Keratinocyte (primary cell): ENCODE results near the gene ANKRD61. TPM values are rescaled to one million over a fixed set of nuclear protein-coding genes. Genes with fewer than 3 reads are reported as not detected.

Experiments
- DNase-seq: peaks from one replicate; pipeline ENCODE4 v3.0.0-alpha.2; 2011; ENCODE audit warnings: low read depth, missing footprints, low spot score
- FAIRE-seq: peaks from 2 replicates; lab custom pipeline; 2011; peaks lifted over from hg19 to GRCh38; lab: Jason Lieb, UNC
- H2AFZ ChIP-seq: 2 replicates; pipeline ENCODE4 v1.6.0; 2012; ENCODE audit warnings: low read length, control low read depth, inconsistent platforms; ENCODE audit not compliant: control insufficient read depth
- H3K27ac ChIP-seq: 2 replicates; pipeline ENCODE4 v1.5.1; 2011; ENCODE audit warnings: low read length; ENCODE audit not compliant: control insufficient read depth, insufficient read depth
- H3K27me3 ChIP-seq: 3 replicates; pipeline ENCODE4 v1.6.0; 2011; ENCODE audit warnings: low read length; ENCODE audit not compliant: control insufficient read depth, insufficient read depth; ENCODE audit errors: extremely low read depth
- H3K36me3 ChIP-seq, 2 experiments: 2 replicates in 1 of 2; 3 replicates in 1 of 2; pipeline ENCODE4 v1.5.1; 2011; ENCODE audit warnings: low read length in 2 of 2, mild to moderate bottlenecking in 1 of 2; ENCODE audit not compliant: control insufficient read depth in 2 of 2, insufficient read depth in 2 of 2; ENCODE audit errors: extremely low read depth in 1 of 2
- H3K4me1 ChIP-seq: 3 replicates; pipeline ENCODE4 v1.5.1; 2011; ENCODE audit warnings: low read length; ENCODE audit not compliant: control insufficient read depth, insufficient read depth; ENCODE audit errors: extremely low read depth
- H3K4me2 ChIP-seq: 3 replicates; pipeline ENCODE4 v1.6.0; 2011; ENCODE audit warnings: low read depth, low read length; ENCODE audit not compliant: control insufficient read depth, insufficient read depth; ENCODE audit errors: extremely low read depth
- H3K4me3 ChIP-seq, 3 experiments: fragments of 200-600 bp in 1 of 3; sonication (generic) in 1 of 3; 2 replicates in 2 of 3; 3 replicates in 1 of 3; pipeline ENCODE4 v1.5.1; 2011 to 2016; ENCODE audit warnings: low read length in 3 of 3, mild to moderate bottlenecking in 3 of 3, control low read depth in 2 of 3, inconsistent platforms in 1 of 3, low read depth in 1 of 3, mixed read lengths in 1 of 3, mixed run types in 1 of 3, moderate library complexity in 1 of 3; ENCODE audit not compliant: control insufficient read depth in 2 of 3, insufficient read depth in 2 of 3; ENCODE audit errors: extremely low read depth in 1 of 3
- H3K79me2 ChIP-seq: 2 replicates; pipeline ENCODE4 v1.6.0; 2012; ENCODE audit warnings: low read length; ENCODE audit not compliant: control insufficient read depth, insufficient read depth
- H3K9ac ChIP-seq: 3 replicates; pipeline ENCODE4 v1.6.0; 2011; ENCODE audit warnings: low read length; ENCODE audit not compliant: control insufficient read depth, insufficient read depth; ENCODE audit errors: extremely low read depth
- H3K9me1 ChIP-seq: 3 replicates; pipeline ENCODE4 v1.6.0; 2011; ENCODE audit warnings: low read length; ENCODE audit not compliant: control insufficient read depth, insufficient read depth; ENCODE audit errors: extremely low read depth
- H3K9me3 ChIP-seq: 2 replicates; pipeline ENCODE4 v1.5.1; 2012; ENCODE audit warnings: low read depth, low read length; ENCODE audit not compliant: control insufficient read depth
- H4K20me1 ChIP-seq: 3 replicates; pipeline ENCODE4 v1.6.0; 2011; ENCODE audit warnings: low read length; ENCODE audit not compliant: control insufficient read depth, insufficient read depth; ENCODE audit errors: extremely low read depth
- CTCF ChIP-seq, 3 experiments: IDR thresholded peaks in 1 of 3; conservative IDR thresholded peaks in 1 of 3; optimal IDR thresholded peaks in 1 of 3; 2 replicates in 2 of 3; 3 replicates in 1 of 3; pipeline versions ENCODE3 to v1.5.1; 2011; ENCODE audit warnings: low read length in 3 of 3, mild to moderate bottlenecking in 3 of 3, moderate library complexity in 2 of 3, control low read depth in 1 of 3, inconsistent platforms in 1 of 3; ENCODE audit not compliant: insufficient read depth in 2 of 3; ENCODE audit errors: extremely low read depth in 1 of 3
- EZH2 ChIP-seq: IDR thresholded peaks from one replicate; pipeline ENCODE4 v1.6.1; 2012; ENCODE audit warnings: inconsistent platforms, mild to moderate bottlenecking, low read length, moderate library complexity
- dilution Hi-C: fragments of 300-500 bp; cut with MboI; formaldehyde crosslinking; loops from one replicate; pipeline ENCODE4 v1.7.0; 2020; ENCODE audit warnings: low sequenced_read_pairs; ENCODE audit not compliant: extremely low pct_ligation_motif_present
- polyA plus RNA-seq, 5 experiments: library from polyadenylated mRNA; depleted of rRNA in 3 of 5; stranded (reverse) in 3 of 5; stranded (forward) in 1 of 5; unstranded in 1 of 5; fragments of >200 nt; gene quantifications; 1 replicate in 1 of 5; 2 replicates in 3 of 5; 3 replicates in 1 of 5; pipeline versions ENCODE4 v1.2.1 to v1.2.3, GENCODE V29; 2011 to 2012; ENCODE audit warnings: missing spikeins in 2 of 5, low read depth in 1 of 5, low replicate concordance in 1 of 5

ANKRD61 gene
- polyA plus RNA-seq, 1 donor (not counting 4 experiments of a cell fraction or from before 2014, with no cell fraction given): 0.22 TPM

GRCh38 chr7:6011541-6011940 lies 19.6 kb upstream of the ANKRD61 start:
- peaks cover 13% of the 10 kb centered on the region for H3K4me1 ChIP-seq
- H3K9ac ChIP-seq: no peak overlapping the region
- H4K20me1 ChIP-seq: no peaks in the 10 kb centered on the region
- no peaks in the 10 kb centered on the region for H3K9me1 ChIP-seq
- peaks cover 5 to 10% of the 10 kb centered on the region in 2 experiments for H3K36me3 ChIP-seq
- FAIRE-seq (no peak), DNase-seq (no peak)
- no peaks in the 10 kb centered on the region for H3K27me3 ChIP-seq
- peaks cover 38% of the 10 kb centered on the region for H3K79me2 ChIP-seq
- H3K9me3 ChIP-seq: no peaks in the 10 kb centered on the region
- TF ChIP-seq CTCF (optimal IDR thresholded peaks at IDR 0.05 in 1 of 3, IDR thresholded peaks at IDR 0.05 in 1 of 3, conservative IDR thresholded peaks at IDR 0.05 in 1 of 3; ENCODE audit: extremely low read depth in 1 of 3, insufficient read depth in 2 of 3, low read length in 3 of 3) (no peak), EZH2 (no peak)
- dilution Hi-C loops: no loop called here
- no peak overlapping the region for H2AFZ ChIP-seq
- H3K27ac ChIP-seq: no peak overlapping the region
- H3K4me2 ChIP-seq: no peak overlapping the region
- no peak overlapping the region for H3K4me3 ChIP-seq

GRCh38 chr7:6012355-6013104 lies 18.6 kb upstream of the ANKRD61 start:
- Histone ChIP-seq H3K27me3 (no peaks in the 10 kb centered on the region), H3K79me2 (peaks cover 34% of the 10 kb centered on the region), H3K9me1 (no peaks in the 10 kb centered on the region), H3K36me3 (peaks cover 8 to 17% of the 10 kb centered on the region in 2 experiments), H2AFZ (no peak overlapping the region), H3K4me2 (no peak overlapping the region), H3K4me3 (no peak overlapping the region), H4K20me1 (no peaks in the 10 kb centered on the region), H3K9ac (no peak overlapping the region), H3K9me3 (no peaks in the 10 kb centered on the region), H3K27ac (no peak overlapping the region), H3K4me1 (peaks cover 13% of the 10 kb centered on the region)
- FAIRE-seq (no peak), DNase-seq (no peak)
- dilution Hi-C loops: no loop called here
- TF ChIP-seq EZH2: no peak
- TF ChIP-seq CTCF (optimal IDR thresholded peaks at IDR 0.05 in 1 of 3, IDR thresholded peaks at IDR 0.05 in 1 of 3, conservative IDR thresholded peaks at IDR 0.05 in 1 of 3; ENCODE audit: extremely low read depth in 1 of 3, insufficient read depth in 2 of 3, low read length in 3 of 3): no peak
